ENCODE measurements around the gene SLC26A3.

SLC26A3 gene

DNA sequence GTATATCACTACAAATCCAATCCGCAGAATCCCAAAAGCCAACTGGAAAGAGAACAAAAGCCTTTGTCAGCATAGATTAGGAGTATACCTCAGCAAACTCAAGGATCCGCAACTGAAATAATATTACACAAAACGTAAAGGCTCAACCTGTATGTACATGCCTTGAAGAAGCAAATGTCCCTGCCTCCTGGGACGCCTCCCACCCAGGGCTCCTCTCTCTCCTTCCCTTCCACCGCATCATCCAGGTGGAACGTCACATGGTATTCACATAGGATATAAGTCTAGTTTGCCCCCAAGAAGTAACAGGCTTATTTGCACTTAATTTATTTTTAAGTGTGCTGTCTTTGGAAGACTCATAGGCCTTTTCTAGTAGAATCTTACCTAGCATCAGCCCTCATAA lies 13.4 kb downstream of the SLC26A3 start:
- TF ChIP-seq, protein P1, sequence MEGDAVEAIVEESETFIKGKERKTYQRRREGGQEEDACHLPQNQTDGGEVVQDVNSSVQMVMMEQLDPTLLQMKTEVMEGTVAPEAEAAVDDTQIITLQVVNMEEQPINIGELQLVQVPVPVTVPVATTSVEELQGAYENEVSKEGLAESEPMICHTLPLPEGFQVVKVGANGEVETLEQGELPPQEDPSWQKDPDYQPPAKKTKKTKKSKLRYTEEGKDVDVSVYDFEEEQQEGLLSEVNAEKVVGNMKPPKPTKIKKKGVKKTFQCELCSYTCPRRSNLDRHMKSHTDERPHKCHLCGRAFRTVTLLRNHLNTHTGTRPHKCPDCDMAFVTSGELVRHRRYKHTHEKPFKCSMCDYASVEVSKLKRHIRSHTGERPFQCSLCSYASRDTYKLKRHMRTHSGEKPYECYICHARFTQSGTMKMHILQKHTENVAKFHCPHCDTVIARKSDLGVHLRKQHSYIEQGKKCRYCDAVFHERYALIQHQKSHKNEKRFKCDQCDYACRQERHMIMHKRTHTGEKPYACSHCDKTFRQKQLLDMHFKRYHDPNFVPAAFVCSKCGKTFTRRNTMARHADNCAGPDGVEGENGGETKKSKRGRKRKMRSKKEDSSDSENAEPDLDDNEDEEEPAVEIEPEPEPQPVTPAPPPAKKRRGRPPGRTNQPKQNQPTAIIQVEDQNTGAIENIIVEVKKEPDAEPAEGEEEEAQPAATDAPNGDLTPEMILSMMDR (IDR thresholded peaks at IDR 0.05; ENCODE audit: extremely low read depth, missing control alignments): no peak
- DNase-seq (ENCODE audit: low spot score): no peak

DNA sequence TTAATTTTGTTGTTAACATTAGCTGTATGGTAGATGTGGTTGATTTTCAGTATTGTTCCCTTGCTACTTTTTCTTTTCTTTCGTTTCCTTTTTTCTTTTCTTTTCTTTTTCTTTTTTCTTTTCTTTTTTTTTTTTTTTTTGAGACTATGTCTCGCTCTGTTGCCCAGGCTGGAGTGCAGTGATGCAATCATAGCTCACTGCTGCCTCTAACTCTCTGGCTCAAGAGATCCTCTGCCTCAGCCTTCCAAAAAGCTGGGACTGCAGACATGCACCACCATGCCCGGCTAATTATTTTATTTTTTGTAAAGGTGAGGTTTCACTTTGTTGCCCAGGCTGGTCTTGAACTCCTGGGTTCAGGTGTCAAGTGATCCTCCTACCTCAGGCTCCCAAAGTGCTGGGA lies 14.4 kb downstream of the SLC26A3 start:
- TF ChIP-seq, protein P1 (IDR thresholded peaks at IDR 0.05; ENCODE audit: extremely low read depth, missing control alignments): no peak
- DNase-seq (ENCODE audit: low spot score): no peak

- no peak for DNase-seq (ENCODE audit: low spot score)
- TF ChIP-seq, protein P1 (IDR thresholded peaks at IDR 0.05; ENCODE audit: extremely low read depth, missing control alignments): no peak
Observed at GRCh38 chr7:107788216-107788615, 14.8 kb downstream of the SLC26A3 start.

GRCh38 chr7:107785926-107786325 lies 17.1 kb downstream of the SLC26A3 start:
- TF ChIP-seq, protein P1 (IDR thresholded peaks at IDR 0.05; ENCODE audit: extremely low read depth, missing control alignments): no peak
- no peak for DNase-seq (ENCODE audit: low spot score)

- no peak for DNase-seq (ENCODE audit: low spot score)
- TF ChIP-seq, protein P1 (IDR thresholded peaks at IDR 0.05; ENCODE audit: extremely low read depth, missing control alignments): no peak
Observed at GRCh38 chr7:107785170-107785569, 17.9 kb downstream of the SLC26A3 start.

DNA sequence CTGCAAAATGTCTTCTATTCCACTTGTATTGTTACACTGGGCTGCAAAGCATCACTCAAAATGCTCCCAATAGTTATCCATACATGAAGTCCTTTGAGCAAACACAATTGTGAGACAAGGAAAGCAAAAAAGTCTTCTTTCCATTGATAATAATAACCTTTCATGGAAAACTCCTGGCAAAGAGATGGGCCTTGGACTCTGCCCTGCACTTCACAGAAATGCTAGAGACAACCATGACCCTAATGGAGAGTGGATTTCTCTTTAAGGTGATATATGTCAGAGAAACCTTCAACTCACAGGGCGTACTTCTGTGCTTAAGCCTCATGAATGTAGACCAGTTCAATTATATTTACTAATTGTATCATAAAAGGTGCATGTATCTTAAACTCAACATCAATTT lies 19.4 kb downstream of the SLC26A3 start:
- DNase-seq (ENCODE audit: low spot score): no peak
- TF ChIP-seq, protein P1 (IDR thresholded peaks at IDR 0.05; ENCODE audit: extremely low read depth, missing control alignments): no peak

- TF ChIP-seq, protein P1 (IDR thresholded peaks at IDR 0.05; ENCODE audit: extremely low read depth, missing control alignments): no peak
- DNase-seq (ENCODE audit: low spot score): no peak
Observed at GRCh38 chr7:107782374-107782773, 20.6 kb downstream of the SLC26A3 start.

Measured in GM20000 (cell line).